SK-N-SH (cell line): ENCODE data around the gene TNFRSF11A. TPM values are rescaled to one million over a fixed set of nuclear protein-coding genes. Genes with fewer than 3 reads are reported as not detected.

Experiments used
- CTCF ChIA-PET: fragments of 300-600, 350-600 bp; formaldehyde crosslinking; extraction: SDS; loops from one replicate; lab custom pipeline; 2021; lab: Yijun Ruan, JAX
- POLR2A ChIA-PET: fragments of 350-600 bp; sonication (Branson Sonifier 250); formaldehyde crosslinking; extraction: SDS; loops from one replicate; lab custom pipeline; 2020; ENCODE audit warnings: antibody characterized with exemption, inconsistent platforms; lab: Yijun Ruan, JAX
- DNase-seq: peaks from one replicate; pipeline ENCODE4 v3.0.0; 2012
- H2AFZ ChIP-seq: fragments of 200-600 bp; sonication (generic); 2 replicates; pipeline ENCODE4 v1.8.1; 2016; ENCODE audit warnings: antibody characterized with exemption, mild to moderate bottlenecking, low read depth
- H3F3A ChIP-seq: fragments of 200-600 bp; sonication (generic); replicated peaks from 2 replicates; pipeline ENCODE3; 2016; ENCODE audit warnings: antibody characterized with exemption, mild to moderate bottlenecking; ENCODE audit not compliant: insufficient read depth
- H3K27ac ChIP-seq, 2 experiments: fragments of 200-500 bp in 1 of 2; fragments of 200-600 bp in 1 of 2; sonication (Bioruptor generic) in 1 of 2; sonication (generic), shearing (Covaris generic) in 1 of 2; 2 replicates each; pipeline versions ENCODE4 v1.5.1 to v1.6.1; 2014 to 2016; ENCODE audit warnings: low read depth in 2 of 2, inconsistent platforms in 1 of 2, low read length in 1 of 2, mild to moderate bottlenecking in 1 of 2, mixed read lengths in 1 of 2
- H3K27me3 ChIP-seq: fragments of 200-600 bp; sonication (generic), shearing (Covaris generic); 2 replicates; pipeline ENCODE4 v1.6.1; 2016; ENCODE audit warnings: mixed run types; ENCODE audit not compliant: insufficient read depth
- H3K36me3 ChIP-seq, 2 experiments: fragments of 200-500 bp in 1 of 2; fragments of 200-600 bp in 1 of 2; sonication (Bioruptor generic) in 1 of 2; sonication (generic) in 1 of 2; replicated peaks in 1 of 2; 2 replicates each; pipeline versions ENCODE3 to v1.5.1; 2014 to 2016; ENCODE audit warnings: low read length in 1 of 2, mild to moderate bottlenecking in 1 of 2; ENCODE audit not compliant: insufficient read depth in 2 of 2, control insufficient read depth in 1 of 2
- H3K4me1 ChIP-seq, 2 experiments: fragments of 200-500 bp in 1 of 2; fragments of 200-600 bp in 1 of 2; sonication (Bioruptor generic) in 1 of 2; sonication (generic), shearing (Covaris generic) in 1 of 2; 2 replicates each; pipeline versions ENCODE4 v1.5.1 to v1.6.1; 2014 to 2016; ENCODE audit warnings: low read depth in 1 of 2, low read length in 1 of 2, mixed run types in 1 of 2; ENCODE audit not compliant: insufficient read depth in 2 of 2, control insufficient read depth in 1 of 2
- H3K4me2 ChIP-seq: fragments of 200-600 bp; sonication (generic), shearing (Covaris generic); 2 replicates; pipeline ENCODE4 v1.6.1; 2017; ENCODE audit warnings: mixed run types
- H3K4me3 ChIP-seq, 2 experiments: fragments of 200-500 bp in 1 of 2; fragments of 200-600 bp in 1 of 2; sonication (Bioruptor generic) in 1 of 2; sonication (generic), shearing (Covaris generic) in 1 of 2; 2 replicates each; pipeline versions ENCODE4 v1.5.1 to v1.8.1; 2014 to 2016; ENCODE audit warnings: low read depth in 2 of 2, inconsistent platforms in 1 of 2, low read length in 1 of 2, mild to moderate bottlenecking in 1 of 2, mixed read lengths in 1 of 2, moderate library complexity in 1 of 2
- H3K79me2 ChIP-seq: fragments of 200-600 bp; sonication (generic); 2 replicates; pipeline ENCODE4 v1.8.1; 2017; ENCODE audit warnings: mild to moderate bottlenecking; ENCODE audit not compliant: insufficient read depth
- H3K9ac ChIP-seq: fragments of 200-600 bp; sonication (generic); 2 replicates; pipeline ENCODE4 v1.6.1; 2017; ENCODE audit warnings: mixed run types
- H3K9me2 ChIP-seq: fragments of 200-600 bp; sonication (generic); 2 replicates; pipeline ENCODE4 v1.6.1; 2017; ENCODE audit warnings: mixed run types
- H3K9me3 ChIP-seq: fragments of 200-600 bp; sonication (generic); 2 replicates; pipeline ENCODE4 v1.6.1; 2017; ENCODE audit warnings: mixed run types, mild to moderate bottlenecking, moderate library complexity
- H4K20me1 ChIP-seq: fragments of 200-600 bp; sonication (generic); 2 replicates; pipeline ENCODE4 v1.6.1; 2017; ENCODE audit warnings: mild to moderate bottlenecking, mixed run types; ENCODE audit not compliant: insufficient read depth
- EP300 ChIP-seq, 2 experiments: IDR thresholded peaks; 2 replicates each; pipeline versions ENCODE4 v1.4.0 to v1.6.1; 2012; ENCODE audit warnings: borderline replicate concordance in 1 of 2, low read depth in 1 of 2, low read length in 1 of 2
- FOXJ3 ChIP-seq: sonication (generic); formaldehyde crosslinking; IDR thresholded peaks from 2 replicates; pipeline ENCODE4 v1.5.1; 2020; ENCODE audit warnings: mild to moderate bottlenecking, missing genetic modification reagents
- GABPA ChIP-seq: IDR thresholded peaks from 2 replicates; pipeline ENCODE4 v1.4.0; 2012; ENCODE audit warnings: low read depth, mild to moderate bottlenecking
- GATA2 ChIP-seq: sonication (generic); formaldehyde crosslinking; IDR thresholded peaks from 2 replicates; pipeline ENCODE4 v1.5.0; 2020; ENCODE audit warnings: mild to moderate bottlenecking, missing genetic modification reagents
- MAX ChIP-seq: IDR thresholded peaks from 2 replicates; pipeline ENCODE4 v1.4.0; 2012; ENCODE audit warnings: low read depth
- MEF2A ChIP-seq: IDR thresholded peaks from 2 replicates; pipeline ENCODE4 v1.4.0; 2012; ENCODE audit warnings: low read depth, borderline replicate concordance
- MXI1 ChIP-seq: IDR thresholded peaks from 2 replicates; pipeline ENCODE4 v1.6.1; 2012; ENCODE audit warnings: mild to moderate bottlenecking, low read depth, low read length, improper control_type of control experiment
- NFIC ChIP-seq: IDR thresholded peaks from 2 replicates; pipeline ENCODE4 v1.4.0; 2012; ENCODE audit warnings: borderline replicate concordance
- NRF1 ChIP-seq: IDR thresholded peaks from 2 replicates; pipeline ENCODE4 v1.6.1; 2012; ENCODE audit warnings: low read depth, mild to moderate bottlenecking, low read length
- POLR2AphosphoS5 ChIP-seq: IDR thresholded peaks from 2 replicates; pipeline ENCODE4 v1.6.1; 2012; ENCODE audit warnings: low read depth, low read length
- RAD21 ChIP-seq: IDR thresholded peaks from 2 replicates; pipeline ENCODE4 v1.6.1; 2012; ENCODE audit warnings: mild to moderate bottlenecking, low read length
- SMC3 ChIP-seq: IDR thresholded peaks from 2 replicates; pipeline ENCODE4 v1.6.1; 2012; ENCODE audit warnings: low read depth, low read length, improper control_type of control experiment
- TAF1 ChIP-seq: IDR thresholded peaks from 2 replicates; pipeline ENCODE4 v1.6.1; 2012; ENCODE audit warnings: low read depth, mild to moderate bottlenecking, low read length, moderate library complexity, borderline replicate concordance
- TCF12 ChIP-seq: IDR thresholded peaks from 2 replicates; pipeline ENCODE4 v1.4.0; 2012
- TEAD4 ChIP-seq: IDR thresholded peaks from 2 replicates; pipeline ENCODE4 v1.4.0; 2012; ENCODE audit warnings: mild to moderate bottlenecking, borderline replicate concordance; ENCODE audit not compliant: insufficient read depth
- YY1 ChIP-seq: IDR thresholded peaks from 2 replicates; pipeline ENCODE4 v1.4.0; 2012; ENCODE audit warnings: low read depth, mild to moderate bottlenecking
- ZBTB33 ChIP-seq: IDR thresholded peaks from 2 replicates; pipeline ENCODE4 v1.4.0; 2012; ENCODE audit warnings: low read depth, borderline replicate concordance
- WGBS: methylation state at CpG from one replicate; pipeline ENCODE4 v1.1.6; 2017; ENCODE audit warnings: low lambda C conversion rate; 5-methylcytosine and 5-hydroxymethylcytosine counted together
- polyA plus RNA-seq, 3 experiments: library from polyadenylated mRNA; depleted of rRNA; stranded (reverse); fragments of >200 nt; gene quantifications; 2 replicates each; pipeline ENCODE4 v1.2.3, GENCODE V29; 2012
- TF ChIP-seq, protein P1 (sequence below): IDR thresholded peaks from 2 replicates; pipeline ENCODE4 v1.4.0; 2012; ENCODE audit warnings: low read depth, borderline replicate concordance
- TF ChIP-seq, protein P2 (sequence below): fragments of 150-350 bp; IDR thresholded peaks from 2 replicates; pipeline ENCODE4 v1.6.1; 2017; ENCODE audit warnings: antibody characterized with exemption, low read length, low read depth, borderline replicate concordance

TNFRSF11A gene
- polyA plus RNA-seq, 1 of the 3 experiments (the other 2 are of a cell fraction): 5.1 TPM

- POLR2A ChIA-PET: interaction anchor here (0.9 kb wide), 1 partner anchor 24 kb away, joined by 3 read pairs; no protein-coding TSS in a partner anchor
- Histone ChIP-seq H3K9ac (no peak overlapping the region), H3K27ac (no peak overlapping the region), H3F3A (no peaks in the 10 kb centered on the region), H3K4me3 (no peak overlapping the region), H3K4me2 (no peak overlapping the region), H3K4me1 (no peaks in the 10 kb centered on the region), H3K9me3 (no peaks in the 10 kb centered on the region), H3K36me3 (no peaks in the 10 kb centered on the region), H3K79me2 (no peaks in the 10 kb centered on the region), H3K27me3 (no peaks in the 10 kb centered on the region), H3K9me2 (no peaks in the 10 kb centered on the region), H4K20me1 (no peaks in the 10 kb centered on the region), H2AFZ (no peak overlapping the region)
- no peak for DNase-seq
- WGBS: 5% methylated on average over 1 of the region's 1 CpG
- TF ChIP-seq ZBTB33 (no peak), TCF12 (no peak), MAX (no peak), EP300 (IDR thresholded peaks at IDR 0.05; ENCODE audit: borderline replicate concordance in 1 of 2, low read depth in 1 of 2, low read length in 1 of 2) (no peak), NRF1 (no peak), MXI1 (no peak), GATA2 (CRISPR knock-in tag) (no peak), TEAD4 (no peak), POLR2AphosphoS5 (no peak), RAD21 (no peak), FOXJ3 (CRISPR knock-in tag) (no peak), TAF1 (no peak), NFIC (no peak), GABPA (no peak), YY1 (no peak), SMC3 (no peak), MEF2A (no peak)
- TF ChIP-seq, protein P1, sequence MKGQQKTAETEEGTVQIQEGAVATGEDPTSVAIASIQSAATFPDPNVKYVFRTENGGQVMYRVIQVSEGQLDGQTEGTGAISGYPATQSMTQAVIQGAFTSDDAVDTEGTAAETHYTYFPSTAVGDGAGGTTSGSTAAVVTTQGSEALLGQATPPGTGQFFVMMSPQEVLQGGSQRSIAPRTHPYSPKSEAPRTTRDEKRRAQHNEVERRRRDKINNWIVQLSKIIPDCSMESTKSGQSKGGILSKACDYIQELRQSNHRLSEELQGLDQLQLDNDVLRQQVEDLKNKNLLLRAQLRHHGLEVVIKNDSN: no peak
- TF ChIP-seq, protein P2, sequence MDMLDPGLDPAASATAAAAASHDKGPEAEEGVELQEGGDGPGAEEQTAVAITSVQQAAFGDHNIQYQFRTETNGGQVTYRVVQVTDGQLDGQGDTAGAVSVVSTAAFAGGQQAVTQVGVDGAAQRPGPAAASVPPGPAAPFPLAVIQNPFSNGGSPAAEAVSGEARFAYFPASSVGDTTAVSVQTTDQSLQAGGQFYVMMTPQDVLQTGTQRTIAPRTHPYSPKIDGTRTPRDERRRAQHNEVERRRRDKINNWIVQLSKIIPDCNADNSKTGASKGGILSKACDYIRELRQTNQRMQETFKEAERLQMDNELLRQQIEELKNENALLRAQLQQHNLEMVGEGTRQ: no peak
- CTCF ChIA-PET: interaction anchor here (0.8 to 1.8 kb wide), 4 partner anchors 9 to 171 kb away, joined by 3 to 7 read pairs (median 6); no protein-coding TSS in a partner anchor
Observed at GRCh38 chr18:62413206-62413605, 88.1 kb downstream of the TNFRSF11A start.
